GM12878 (cell line): Measurements from ENCODE around the gene MRPS22. TPM values are rescaled to one million over a fixed set of nuclear protein-coding genes. Genes with fewer than 3 reads are reported as not detected.

ENCODE experiments used
- ATAC-seq: fragments of 200-7000 bp; cut with Tn5 transposase; 3 replicates; pipeline ENCODE4 v1.9.1; 2020; ENCODE audit warnings: mild to moderate bottlenecking, moderate library complexity
- BruUV-seq: library from RNA; stranded (reverse); fragments of 400-500 nt; replicated peaks from 2 replicates; lab custom pipeline; 2021; lab: Mats Ljungman, UMichigan
- CTCF ChIA-PET: fragments of 300-600 bp; sonication (Branson Sonifier 250); formaldehyde crosslinking; extraction: SDS; loops from one replicate; lab custom pipeline; 2021; ENCODE audit warnings: inconsistent platforms; lab: Yijun Ruan, JAX
- POLR2A ChIA-PET: fragments of 350-600 bp; formaldehyde crosslinking; extraction: SDS; loops from one replicate; lab custom pipeline; 2021; ENCODE audit warnings: inconsistent platforms; lab: Charles Lee
- RAD21 ChIA-PET: fragments of 300-600 bp; sonication (Branson Sonifier 250); formaldehyde crosslinking; loops from one replicate; lab custom pipeline; 2023; ENCODE audit warnings: antibody characterized with exemption; ENCODE audit not compliant: unreplicated experiment; lab: Charles Lee
- SMC1A ChIA-PET: fragments of 300-600 bp; sonication (Branson Sonifier 250); formaldehyde crosslinking; loops from one replicate; lab custom pipeline; 2023; ENCODE audit not compliant: unreplicated experiment, uncharacterized antibody; lab: Charles Lee
- DNase-seq: peaks from one replicate; pipeline ENCODE4 v3.0.0-alpha.2; 2011; ENCODE audit warnings: low read depth, low spot score
- FAIRE-seq: peaks from 3 replicates; lab custom pipeline; 2011; peaks lifted over from hg19 to GRCh38; lab: Jason Lieb, UNC
- H2AFZ ChIP-seq: 2 replicates; pipeline ENCODE4 v1.6.0; 2011; ENCODE audit warnings: low read depth, low read length, control low read depth; ENCODE audit not compliant: control insufficient read depth
- H3K27ac ChIP-seq: 2 replicates; pipeline ENCODE4 v1.5.1; 2011; ENCODE audit warnings: control low read depth; ENCODE audit not compliant: control insufficient read depth, insufficient read depth
- H3K27me3 ChIP-seq, 2 experiments: replicated peaks in 1 of 2; 2 replicates each; pipeline versions ENCODE4 v1.6.0 to v1.6.1; 2011; ENCODE audit warnings: low read length in 1 of 2; ENCODE audit not compliant: control insufficient read depth in 2 of 2, insufficient read depth in 2 of 2
- H3K36me3 ChIP-seq, 2 experiments: 2 replicates each; pipeline ENCODE4 v1.5.1; 2011; ENCODE audit warnings: low read length in 1 of 2; ENCODE audit not compliant: control insufficient read depth in 2 of 2, insufficient read depth in 2 of 2
- H3K4me1 ChIP-seq: 2 replicates; pipeline ENCODE4 v1.6.1; 2011; ENCODE audit warnings: mild to moderate bottlenecking, low read length, moderate library complexity, mixed read lengths; ENCODE audit not compliant: control insufficient read depth, insufficient read depth
- H3K4me2 ChIP-seq: 2 replicates; pipeline ENCODE4 v1.6.0; 2011; ENCODE audit warnings: control low read depth; ENCODE audit not compliant: control insufficient read depth, insufficient read depth
- H3K4me3 ChIP-seq: fragments of 200-600 bp; sonication (generic); 2 replicates; pipeline ENCODE4 v1.5.1; 2016
- H3K79me2 ChIP-seq: 2 replicates; pipeline ENCODE4 v1.6.0; 2011; ENCODE audit warnings: low read length; ENCODE audit not compliant: control insufficient read depth, insufficient read depth
- H3K9ac ChIP-seq: 2 replicates; pipeline ENCODE4 v1.8.0; 2011; ENCODE audit warnings: low read length, control low read depth, mixed read lengths; ENCODE audit not compliant: control insufficient read depth, insufficient read depth
- H3K9me3 ChIP-seq: replicated peaks from 3 replicates; pipeline ENCODE4 v1.5.1; 2011; ENCODE audit warnings: mild to moderate bottlenecking, low read length; ENCODE audit not compliant: control insufficient read depth, insufficient read depth
- H4K20me1 ChIP-seq: 2 replicates; pipeline ENCODE4 v1.6.0; 2011; ENCODE audit not compliant: control insufficient read depth, insufficient read depth
- DPF2 ChIP-seq: fragments of 450-650 bp; IDR thresholded peaks from 2 replicates; pipeline ENCODE4 v1.6.1; 2017; ENCODE audit warnings: mild to moderate bottlenecking
- EED ChIP-seq: sonication (generic); IDR thresholded peaks from 2 replicates; pipeline ENCODE4 v1.6.1; 2016; ENCODE audit warnings: antibody characterized with exemption, low read depth
- MTA3 ChIP-seq: IDR thresholded peaks from 2 replicates; pipeline ENCODE4 v1.6.1; 2012; ENCODE audit warnings: low read length, inconsistent platforms, borderline replicate concordance
- MYB ChIP-seq: fragments of 150-350 bp; IDR thresholded peaks from 2 replicates; pipeline ENCODE4 v1.6.1; 2014; ENCODE audit warnings: mild to moderate bottlenecking, low read depth, low read length, borderline replicate concordance
- NFYB ChIP-seq: IDR thresholded peaks from 2 replicates; pipeline ENCODE4 v1.6.1; 2011; ENCODE audit warnings: low read depth, mild to moderate bottlenecking, low read length, improper control_type of control experiment, moderate library complexity; ENCODE audit not compliant: insufficient read depth
- NR2C2 ChIP-seq: IDR thresholded peaks from 2 replicates; pipeline ENCODE4 v1.6.1; 2011; ENCODE audit warnings: borderline replicate concordance, low read depth; ENCODE audit not compliant: control insufficient read depth, insufficient read length
- SUZ12 ChIP-seq: fragments of 200-600 bp; sonication (generic); IDR thresholded peaks from one replicate; pipeline ENCODE4 v1.6.1; 2018; ENCODE audit warnings: antibody characterized with exemption, mild to moderate bottlenecking; ENCODE audit not compliant: unreplicated experiment
- TAF1 ChIP-seq: IDR thresholded peaks from 2 replicates; pipeline ENCODE4 v1.6.1; 2011; ENCODE audit warnings: mild to moderate bottlenecking, low read depth, low read length, borderline replicate concordance
- TCF7 ChIP-seq: IDR thresholded peaks from 2 replicates; pipeline ENCODE4 v1.6.1; 2014; ENCODE audit warnings: antibody characterized with exemption, borderline replicate concordance
- ZNF24 ChIP-seq: fragments of 450-650 bp; IDR thresholded peaks from 2 replicates; pipeline ENCODE4 v1.6.1; 2017; ENCODE audit warnings: antibody characterized with exemption, mild to moderate bottlenecking
- WGBS: methylation state at CpG from one replicate; pipeline ENCODE4 v1.1.6; 2016; ENCODE audit warnings: low lambda C conversion rate; ENCODE audit not compliant: insufficient replicate concordance, insufficient coverage; ENCODE audit errors: missing lambda C conversion rate; 5-methylcytosine and 5-hydroxymethylcytosine counted together
- in situ Hi-C: fragments of 300-500 bp; cut with MboI; formaldehyde crosslinking; loops from 9 replicates; pipeline ENCODE4 v1.14.3; 2018; ENCODE audit warnings: mixed read lengths
- intact Hi-C: fragments of 100-400 bp; cut with micrococcal nuclease; formaldehyde crosslinking; loops from one replicate; pipeline ENCODE4 v1.14.2; 2022; ENCODE audit not compliant: unreplicated experiment
- polyA plus RNA-seq, 11 experiments: library from polyadenylated mRNA; depleted of rRNA in 4 of 11; unstranded in 6 of 11; stranded (reverse) in 5 of 11; fragments of >200 nt; fragmentation: Nextera tagmentation in 4 of 11; fragmentation: Illumina TruSeq in 1 of 11; extraction: Ambion mirVana in 4 of 11; extraction: Trizol in 1 of 11; gene quantifications; 1 replicate in 1 of 11; 2 replicates in 10 of 11; pipeline versions ENCODE4 v1.2.1 to v1.2.3, GENCODE V29; 2011 to 2016; ENCODE audit warnings: inconsistent platforms in 2 of 11, missing spikeins in 2 of 11, low read depth in 1 of 11
- total RNA-seq, 4 experiments: library from RNA; depleted of rRNA in 3 of 4; stranded (reverse); fragments of >200 nt in 3 of 4; fragmentation: Illumina TruSeq in 1 of 4; extraction: Trizol in 1 of 4; gene quantifications; 2 replicates each; pipeline versions ENCODE4 v1.2.1 to v1.2.3, GENCODE V29; 2013 to 2021
- TF ChIP-seq, protein P1 (sequence below): fragments of 150-350 bp; IDR thresholded peaks from 2 replicates; pipeline ENCODE4 v1.6.1; 2014; ENCODE audit warnings: mild to moderate bottlenecking, low read depth, low read length
- TF ChIP-seq, protein P2 (sequence below): IDR thresholded peaks from 2 replicates; pipeline ENCODE4 v1.6.1; 2011; ENCODE audit warnings: mild to moderate bottlenecking, low read depth, low read length, moderate library complexity; ENCODE audit not compliant: insufficient replicate concordance
- TF ChIP-seq, protein P3 (sequence below): fragments of 450-650 bp; IDR thresholded peaks from 2 replicates; pipeline ENCODE4 v1.6.1; 2017; ENCODE audit warnings: mild to moderate bottlenecking, moderate library complexity
- TF ChIP-seq, protein P4 (sequence below), 3 experiments: IDR thresholded peaks in 2 of 3; conservative IDR thresholded peaks in 1 of 3; 2 replicates each; pipeline ENCODE4 v1.5.1; 2011; ENCODE audit warnings: low read depth in 3 of 3, low read length in 3 of 3, mild to moderate bottlenecking in 3 of 3, control low read depth in 2 of 3, moderate library complexity in 2 of 3, inconsistent platforms in 1 of 3, mixed read lengths in 1 of 3; ENCODE audit not compliant: control insufficient read depth in 2 of 3, insufficient read depth in 1 of 3; ENCODE audit errors: extremely low read depth in 1 of 3

Gene MRPS22
- total and polyA plus RNA-seq, 10 of the 15 experiments (the other 5 are each of a cell fraction or from before 2014, with no cell fraction given): 44.3 to 146 (median 75.2) TPM

DNA sequence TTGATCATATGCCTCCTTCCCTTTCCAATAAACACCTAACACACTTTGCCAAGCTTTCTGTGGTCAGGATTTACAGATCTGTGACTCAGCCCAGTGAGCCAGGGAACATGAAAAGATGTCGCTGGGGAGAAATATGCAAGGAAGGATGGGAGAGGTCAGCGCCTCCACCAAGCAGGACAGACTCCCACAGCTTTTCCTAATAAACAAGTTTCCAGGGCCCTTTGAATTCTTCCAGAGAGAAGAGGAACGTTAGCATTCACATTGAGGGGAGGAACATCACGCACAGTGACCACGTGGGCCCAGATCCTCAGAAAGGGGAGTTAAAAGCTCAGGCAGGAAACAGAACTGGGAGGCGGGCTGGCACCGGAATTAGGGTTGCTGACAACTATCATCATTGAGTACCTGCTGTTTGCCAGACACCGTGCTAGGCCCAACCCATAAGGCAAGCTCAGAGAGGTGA, 33.3 kb upstream of the MRPS22 start (continued):
- TF ChIP-seq, protein P1, sequence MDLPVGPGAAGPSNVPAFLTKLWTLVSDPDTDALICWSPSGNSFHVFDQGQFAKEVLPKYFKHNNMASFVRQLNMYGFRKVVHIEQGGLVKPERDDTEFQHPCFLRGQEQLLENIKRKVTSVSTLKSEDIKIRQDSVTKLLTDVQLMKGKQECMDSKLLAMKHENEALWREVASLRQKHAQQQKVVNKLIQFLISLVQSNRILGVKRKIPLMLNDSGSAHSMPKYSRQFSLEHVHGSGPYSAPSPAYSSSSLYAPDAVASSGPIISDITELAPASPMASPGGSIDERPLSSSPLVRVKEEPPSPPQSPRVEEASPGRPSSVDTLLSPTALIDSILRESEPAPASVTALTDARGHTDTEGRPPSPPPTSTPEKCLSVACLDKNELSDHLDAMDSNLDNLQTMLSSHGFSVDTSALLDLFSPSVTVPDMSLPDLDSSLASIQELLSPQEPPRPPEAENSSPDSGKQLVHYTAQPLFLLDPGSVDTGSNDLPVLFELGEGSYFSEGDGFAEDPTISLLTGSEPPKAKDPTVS: no peak
- TF ChIP-seq, protein P2, sequence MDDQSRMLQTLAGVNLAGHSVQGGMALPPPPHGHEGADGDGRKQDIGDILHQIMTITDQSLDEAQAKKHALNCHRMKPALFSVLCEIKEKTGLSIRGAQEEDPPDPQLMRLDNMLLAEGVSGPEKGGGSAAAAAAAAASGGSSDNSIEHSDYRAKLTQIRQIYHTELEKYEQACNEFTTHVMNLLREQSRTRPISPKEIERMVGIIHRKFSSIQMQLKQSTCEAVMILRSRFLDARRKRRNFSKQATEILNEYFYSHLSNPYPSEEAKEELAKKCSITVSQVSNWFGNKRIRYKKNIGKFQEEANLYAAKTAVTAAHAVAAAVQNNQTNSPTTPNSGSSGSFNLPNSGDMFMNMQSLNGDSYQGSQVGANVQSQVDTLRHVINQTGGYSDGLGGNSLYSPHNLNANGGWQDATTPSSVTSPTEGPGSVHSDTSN: no peak
- no peak for TF ChIP-seq TAF1

DNA sequence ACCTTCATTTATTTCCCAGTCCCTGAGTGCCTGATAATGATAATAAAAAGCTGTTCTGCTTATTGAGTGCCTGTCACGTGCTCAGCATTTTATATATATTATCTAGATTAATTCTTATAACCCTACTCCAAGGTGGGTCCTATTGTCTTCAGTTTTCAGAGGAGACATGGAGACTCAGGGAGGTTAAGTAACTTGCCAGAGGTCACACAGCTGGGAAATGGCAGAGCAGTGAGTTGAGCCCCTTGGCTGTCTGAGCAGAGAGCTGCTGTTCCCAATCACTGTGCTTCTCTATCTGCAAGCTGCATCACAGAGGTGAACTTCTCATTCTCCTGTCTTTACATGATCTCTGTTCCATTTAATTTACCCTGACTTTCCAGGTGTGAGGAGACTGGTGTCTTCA, 32.3 kb upstream of the MRPS22 start:
- Histone ChIP-seq H2AFZ (no peak overlapping the region), H3K4me2 (no peak overlapping the region), H3K9me3 (no peaks in the 10 kb centered on the region), H3K36me3 (no peaks in the 10 kb centered on the region), H3K4me3 (no peak overlapping the region), H3K4me1 (no peaks in the 10 kb centered on the region), H3K79me2 (no peaks in the 10 kb centered on the region), H3K9ac (no peak overlapping the region), H4K20me1 (no peaks in the 10 kb centered on the region), H3K27me3 (no peaks in the 10 kb centered on the region; a peak in 1 of 4 replicates), H3K27ac (no peak overlapping the region)
- ChIA-PET CTCF (interaction anchor here (1.0 kb wide), 1 partner anchor 20 kb away, joined by 4 read pairs; no protein-coding TSS in a partner anchor), POLR2A (no interaction called here), SMC1A (no interaction called here), RAD21 (no interaction called here)
- 0% methylated on average over 1 of the region's 1 CpG for WGBS
- intact Hi-C loops: no loop called here
- BruUV-seq: no TSS peak
- in situ Hi-C loops: loop anchor here (10.0 kb wide), 2 partner anchors 207 to 377 kb away; no protein-coding TSS in a partner anchor
- no peak for ATAC-seq
- DNase-seq: no peak
- FAIRE-seq: no peak
- TF ChIP-seq MTA3 (no peak), NFYB (no peak), TCF7 (no peak), NR2C2 (no peak), MYB (no peak), EED (no peak), DPF2 (no peak), SUZ12 (no peak), ZNF24 (no peak)
- TF ChIP-seq, protein P3, sequence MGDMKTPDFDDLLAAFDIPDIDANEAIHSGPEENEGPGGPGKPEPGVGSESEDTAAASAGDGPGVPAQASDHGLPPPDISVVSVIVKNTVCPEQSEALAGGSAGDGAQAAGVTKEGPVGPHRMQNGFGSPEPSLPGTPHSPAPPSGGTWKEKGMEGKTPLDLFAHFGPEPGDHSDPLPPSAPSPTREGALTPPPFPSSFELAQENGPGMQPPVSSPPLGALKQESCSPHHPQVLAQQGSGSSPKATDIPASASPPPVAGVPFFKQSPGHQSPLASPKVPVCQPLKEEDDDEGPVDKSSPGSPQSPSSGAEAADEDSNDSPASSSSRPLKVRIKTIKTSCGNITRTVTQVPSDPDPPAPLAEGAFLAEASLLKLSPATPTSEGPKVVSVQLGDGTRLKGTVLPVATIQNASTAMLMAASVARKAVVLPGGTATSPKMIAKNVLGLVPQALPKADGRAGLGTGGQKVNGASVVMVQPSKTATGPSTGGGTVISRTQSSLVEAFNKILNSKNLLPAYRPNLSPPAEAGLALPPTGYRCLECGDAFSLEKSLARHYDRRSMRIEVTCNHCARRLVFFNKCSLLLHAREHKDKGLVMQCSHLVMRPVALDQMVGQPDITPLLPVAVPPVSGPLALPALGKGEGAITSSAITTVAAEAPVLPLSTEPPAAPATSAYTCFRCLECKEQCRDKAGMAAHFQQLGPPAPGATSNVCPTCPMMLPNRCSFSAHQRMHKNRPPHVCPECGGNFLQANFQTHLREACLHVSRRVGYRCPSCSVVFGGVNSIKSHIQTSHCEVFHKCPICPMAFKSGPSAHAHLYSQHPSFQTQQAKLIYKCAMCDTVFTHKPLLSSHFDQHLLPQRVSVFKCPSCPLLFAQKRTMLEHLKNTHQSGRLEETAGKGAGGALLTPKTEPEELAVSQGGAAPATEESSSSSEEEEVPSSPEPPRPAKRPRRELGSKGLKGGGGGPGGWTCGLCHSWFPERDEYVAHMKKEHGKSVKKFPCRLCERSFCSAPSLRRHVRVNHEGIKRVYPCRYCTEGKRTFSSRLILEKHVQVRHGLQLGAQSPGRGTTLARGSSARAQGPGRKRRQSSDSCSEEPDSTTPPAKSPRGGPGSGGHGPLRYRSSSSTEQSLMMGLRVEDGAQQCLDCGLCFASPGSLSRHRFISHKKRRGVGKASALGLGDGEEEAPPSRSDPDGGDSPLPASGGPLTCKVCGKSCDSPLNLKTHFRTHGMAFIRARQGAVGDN: no peak
- TF ChIP-seq, protein P4, sequence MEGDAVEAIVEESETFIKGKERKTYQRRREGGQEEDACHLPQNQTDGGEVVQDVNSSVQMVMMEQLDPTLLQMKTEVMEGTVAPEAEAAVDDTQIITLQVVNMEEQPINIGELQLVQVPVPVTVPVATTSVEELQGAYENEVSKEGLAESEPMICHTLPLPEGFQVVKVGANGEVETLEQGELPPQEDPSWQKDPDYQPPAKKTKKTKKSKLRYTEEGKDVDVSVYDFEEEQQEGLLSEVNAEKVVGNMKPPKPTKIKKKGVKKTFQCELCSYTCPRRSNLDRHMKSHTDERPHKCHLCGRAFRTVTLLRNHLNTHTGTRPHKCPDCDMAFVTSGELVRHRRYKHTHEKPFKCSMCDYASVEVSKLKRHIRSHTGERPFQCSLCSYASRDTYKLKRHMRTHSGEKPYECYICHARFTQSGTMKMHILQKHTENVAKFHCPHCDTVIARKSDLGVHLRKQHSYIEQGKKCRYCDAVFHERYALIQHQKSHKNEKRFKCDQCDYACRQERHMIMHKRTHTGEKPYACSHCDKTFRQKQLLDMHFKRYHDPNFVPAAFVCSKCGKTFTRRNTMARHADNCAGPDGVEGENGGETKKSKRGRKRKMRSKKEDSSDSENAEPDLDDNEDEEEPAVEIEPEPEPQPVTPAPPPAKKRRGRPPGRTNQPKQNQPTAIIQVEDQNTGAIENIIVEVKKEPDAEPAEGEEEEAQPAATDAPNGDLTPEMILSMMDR (IDR thresholded peaks at IDR 0.05 in 2 of 3, conservative IDR thresholded peaks at IDR 0.05 in 1 of 3; ENCODE audit: control insufficient read depth in 2 of 3, extremely low read depth in 1 of 3, insufficient read depth in 1 of 3, low read depth in 3 of 3, low read length in 3 of 3): no peak
